Forelimb muscle (tissue), 1 donor: ENCODE data around the gene BTG4. TPM values are rescaled to one million over a fixed set of nuclear protein-coding genes. Genes with fewer than 3 reads are reported as not detected.

Source experiments
- DNase-seq: peaks from one replicate; pipeline ENCODE4 v3.0.0-alpha.2; 2013; ENCODE audit warnings: low read depth
- polyA plus RNA-seq: library from polyadenylated mRNA; unstranded; fragments of 120-200 nt; gene quantifications from one replicate; pipeline ENCODE4 v1.2.1, GENCODE V29; 2013; ENCODE audit not compliant: insufficient read length

The BTG4 gene
- polyA plus RNA-seq, 1 donor, result not detected

DNA sequence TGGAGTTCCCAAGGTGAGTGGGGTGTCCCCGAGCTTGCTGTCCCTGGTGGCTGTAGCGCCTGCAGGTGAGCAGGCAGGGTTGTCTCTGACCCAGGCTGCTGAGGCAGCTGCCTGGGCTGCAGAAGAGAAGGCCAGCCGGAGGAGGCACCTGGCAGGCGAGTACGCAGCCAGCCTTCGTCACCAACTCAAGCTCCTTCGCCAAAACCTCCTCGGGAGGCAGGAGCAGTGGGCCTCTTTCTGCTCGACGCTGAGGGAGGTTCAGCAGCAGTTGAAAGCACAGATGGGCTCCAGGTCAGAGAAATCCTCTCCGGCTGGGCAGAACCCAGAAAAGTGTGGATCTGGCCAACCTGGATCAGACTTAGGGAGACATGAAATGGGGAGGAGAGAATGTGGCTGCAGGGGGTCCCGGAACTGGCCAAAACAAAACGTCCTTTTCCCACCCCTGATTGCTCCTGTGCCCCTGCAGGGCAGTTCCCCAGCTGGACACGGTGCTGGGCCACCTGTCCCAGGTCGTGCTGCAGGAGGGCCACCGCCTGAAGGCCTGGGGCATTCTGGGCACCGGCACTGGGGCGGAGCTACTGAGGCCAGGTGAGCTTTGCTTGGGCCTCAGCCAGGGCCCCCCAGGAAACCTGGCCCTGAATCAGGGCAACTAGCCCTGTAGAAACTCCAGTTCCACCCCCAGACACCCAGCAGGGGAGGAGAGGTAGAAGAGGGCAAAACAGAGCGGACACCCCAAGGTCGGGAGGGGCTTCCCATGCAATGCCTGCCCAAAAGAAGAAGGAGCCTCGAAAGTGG is 56.7 kb downstream of the BTG4 start:
- no peak for DNase-seq

DNA sequence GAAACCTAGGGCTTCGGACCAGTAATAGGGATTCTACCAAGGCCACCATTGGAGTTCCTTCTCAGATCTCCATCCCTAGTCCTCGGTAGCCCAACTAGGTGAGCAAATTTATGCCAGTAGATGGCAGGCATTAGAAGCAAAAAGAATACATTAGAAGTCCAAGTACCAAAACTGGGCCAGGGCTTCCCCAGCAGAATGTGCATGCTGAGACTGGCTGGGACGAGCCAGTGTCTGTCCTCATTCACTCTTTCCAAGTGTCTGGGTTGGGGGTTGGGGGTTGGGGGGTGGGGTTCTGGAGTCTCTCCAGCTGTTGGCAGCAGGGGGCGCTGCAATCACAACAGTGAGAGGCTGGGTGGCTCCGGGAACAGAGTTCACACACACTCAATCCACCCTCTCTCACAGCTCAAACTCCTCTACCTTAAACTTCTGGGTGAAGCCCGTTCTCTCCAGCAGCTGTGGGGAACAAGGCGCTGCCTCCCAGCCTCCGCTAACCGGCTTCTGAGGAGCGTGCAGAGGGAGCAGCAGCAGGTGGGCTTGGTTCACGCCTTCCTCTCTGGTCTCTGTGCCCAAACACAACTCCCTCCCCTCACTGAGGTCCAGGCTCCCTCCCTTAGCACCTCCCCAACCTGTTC is 57.5 kb downstream of the BTG4 start:
- DNase-seq, result no peak

DNA sequence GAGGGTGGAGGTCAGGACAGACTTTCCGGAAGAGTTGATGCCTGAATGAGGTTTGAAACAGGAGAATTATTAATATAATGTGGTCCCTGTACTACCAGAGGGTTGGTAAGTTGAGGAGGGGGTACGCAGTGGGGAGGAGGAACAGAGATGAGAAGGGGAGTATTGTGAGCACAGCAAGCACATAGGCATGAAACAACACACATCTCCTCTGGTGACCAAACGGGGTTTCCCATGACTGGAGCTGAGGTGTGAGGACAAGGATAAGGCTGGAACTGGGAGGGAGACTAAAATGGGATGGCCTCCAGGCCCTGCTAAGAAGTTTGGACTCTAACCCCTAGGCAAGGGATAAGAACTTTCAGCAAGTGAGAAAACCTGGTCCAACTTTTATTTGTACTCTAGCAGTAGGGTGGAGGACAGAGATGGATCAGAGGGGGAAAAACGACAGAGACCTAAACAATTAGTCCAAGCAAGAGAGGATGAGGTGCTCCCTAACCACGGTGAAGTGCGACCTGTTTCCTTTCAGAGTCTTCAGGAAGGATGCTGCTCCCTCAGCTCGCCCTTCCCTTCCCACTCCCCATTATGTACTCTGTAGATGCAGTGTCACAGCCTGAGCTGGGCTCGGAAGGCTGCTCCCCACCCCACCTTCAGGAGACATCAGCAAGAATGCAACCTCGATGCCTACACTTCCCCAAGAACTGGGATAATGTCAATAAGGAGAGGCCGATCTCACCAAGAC is 59.2 kb downstream of the BTG4 start:
- DNase-seq, result no peak

DNA sequence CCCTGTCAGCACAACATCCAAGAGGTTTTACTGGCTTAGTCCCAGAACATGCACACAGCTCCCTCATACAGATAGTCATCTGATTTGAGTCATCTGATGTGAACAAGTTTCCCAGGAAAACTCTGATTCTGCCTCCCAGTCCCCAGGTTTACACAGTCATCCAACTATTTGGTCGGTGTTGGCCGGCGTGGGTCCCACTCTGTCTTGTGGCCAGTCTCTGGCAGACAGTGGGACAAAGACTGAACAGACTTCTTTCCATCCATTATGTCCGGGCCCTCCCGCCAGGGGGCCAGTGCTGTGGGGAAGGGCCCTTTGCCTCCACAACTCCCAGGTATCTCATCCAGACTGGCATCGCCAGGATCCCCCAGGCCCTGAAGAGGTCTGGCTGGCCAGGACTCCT is 60.0 kb downstream of the BTG4 start:
- DNase-seq, result no peak

DNA sequence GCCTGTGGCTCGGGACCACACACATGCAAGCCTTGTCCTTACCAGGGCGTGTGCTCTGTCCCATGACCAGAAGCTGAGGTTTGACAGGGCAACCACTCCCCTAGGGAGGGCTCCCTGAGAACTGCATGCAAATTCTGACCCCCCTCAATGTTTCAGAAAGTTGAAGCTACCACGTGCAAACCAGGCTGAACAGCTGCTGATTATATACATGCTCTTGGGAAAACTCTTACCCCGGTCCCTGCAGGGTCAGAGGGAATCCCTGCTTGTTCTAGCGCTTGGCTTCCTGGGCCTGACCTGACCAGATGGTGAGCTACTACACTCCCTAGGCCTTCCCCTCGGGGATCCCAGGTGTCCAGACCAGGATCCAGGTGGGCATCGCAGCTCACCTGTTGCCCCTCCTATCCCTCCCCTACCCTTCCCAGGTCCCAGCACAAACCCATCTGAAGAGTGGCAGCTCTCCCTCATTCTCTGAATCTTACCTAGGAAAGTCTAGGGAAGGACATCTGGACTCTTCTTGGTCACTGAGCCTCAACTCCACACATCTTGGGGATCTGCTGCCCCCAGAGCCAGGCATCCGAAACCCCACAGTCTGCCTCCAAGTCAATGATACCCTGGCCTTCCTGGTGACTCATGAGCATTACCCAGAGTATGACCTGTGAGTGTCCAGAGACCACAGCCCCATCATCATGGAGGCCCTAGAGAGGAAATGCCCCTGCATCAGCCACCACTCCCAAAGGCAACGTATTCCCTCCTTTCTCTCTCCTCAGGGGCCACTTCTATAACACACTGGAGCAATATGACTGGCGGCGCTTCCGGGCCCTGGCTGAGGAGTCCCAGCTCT is 61.5 kb downstream of the BTG4 start:
- no peak for DNase-seq

DNA sequence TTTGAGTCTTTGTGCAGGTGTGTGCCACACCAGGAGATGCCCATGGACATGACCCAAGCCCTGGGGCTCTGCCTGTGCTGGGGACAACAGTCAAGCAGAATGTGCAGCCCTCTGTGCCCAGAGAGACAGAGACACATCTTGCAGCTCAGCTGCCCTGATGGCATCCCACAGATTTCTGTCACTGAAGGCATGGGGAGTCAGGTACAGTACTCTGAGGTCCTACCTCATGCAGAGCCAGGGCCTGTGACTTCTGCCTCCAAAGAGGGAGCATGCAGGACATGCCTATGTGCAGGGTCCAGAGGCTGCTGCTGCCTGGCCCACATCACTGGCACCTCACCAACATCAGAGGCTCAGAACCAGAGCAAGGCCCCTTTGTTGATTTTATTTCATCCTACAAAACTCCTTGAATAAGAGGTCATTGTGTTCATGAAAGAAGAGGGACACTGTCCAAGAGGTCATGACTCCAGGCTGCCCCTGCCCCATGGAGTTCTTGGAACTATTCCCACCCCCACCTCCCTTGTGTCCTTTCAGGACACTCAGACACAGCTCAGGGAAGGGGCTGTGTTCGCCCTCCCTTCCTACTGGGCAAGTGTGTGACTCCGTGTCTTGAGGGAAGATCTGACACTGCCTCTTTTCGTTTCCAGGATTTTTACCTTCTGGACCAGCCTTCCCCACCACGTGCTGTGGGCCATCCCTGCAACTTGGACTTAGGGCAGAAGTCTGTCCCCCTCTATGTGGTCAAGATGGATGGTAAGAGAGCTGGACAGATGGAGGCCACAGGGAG is 62.3 kb downstream of the BTG4 start:
- DNase-seq, result no peak

DNA sequence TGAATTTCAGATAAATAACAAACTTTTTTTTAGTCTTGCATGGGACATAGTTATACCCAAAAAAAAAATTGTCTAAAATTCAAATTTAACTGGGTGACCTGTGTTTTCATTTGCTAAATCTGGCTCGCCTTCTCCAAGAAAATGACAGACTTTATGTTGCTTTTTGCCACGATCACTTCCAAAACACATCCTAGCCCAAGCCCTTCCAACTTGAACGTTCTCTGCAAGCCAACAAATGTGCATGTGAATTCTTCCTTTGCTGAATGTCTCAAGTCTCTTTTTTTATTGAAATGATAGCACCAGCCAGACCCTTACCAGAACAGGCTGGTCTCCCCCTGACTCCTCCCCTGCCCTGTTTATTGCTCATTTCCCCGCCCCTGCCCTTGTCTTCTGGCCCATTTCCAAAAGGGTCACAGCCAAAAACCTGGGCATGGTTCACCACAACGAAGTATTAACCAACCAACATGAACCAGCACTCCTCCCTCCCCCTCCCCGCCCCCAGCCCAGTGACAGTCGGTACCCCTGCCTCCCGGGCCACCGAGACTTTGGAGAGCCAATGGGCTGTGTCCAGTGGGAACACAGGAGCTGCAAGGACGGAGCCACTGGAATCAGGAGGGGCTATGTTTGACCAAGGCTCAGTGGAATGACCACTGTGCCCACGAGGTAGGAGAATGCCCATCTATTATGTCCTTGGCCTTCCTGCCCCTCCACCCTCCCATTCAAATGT is 63.2 kb downstream of the BTG4 start:
- DNase-seq, result no peak

DNA sequence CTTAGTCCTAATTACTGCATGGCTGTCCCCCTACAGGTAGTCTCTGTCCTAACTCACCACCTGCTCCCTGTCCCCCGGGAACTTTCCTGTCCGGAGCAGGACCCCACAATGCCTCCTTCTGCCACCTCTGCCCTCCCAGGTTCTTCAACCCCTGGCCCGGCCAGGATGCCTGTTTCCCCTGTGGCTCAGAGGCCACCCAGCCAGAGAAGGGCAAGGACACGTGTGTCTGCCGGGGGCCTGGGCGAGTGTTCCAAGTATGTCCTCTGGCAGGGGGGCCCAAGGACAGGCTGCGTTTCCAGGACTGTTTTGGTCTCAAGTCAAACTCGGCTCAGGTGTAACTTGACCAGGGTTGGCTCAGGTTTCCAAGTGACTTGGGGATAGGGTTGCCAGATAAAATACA is 63.8 kb downstream of the BTG4 start:
- no peak for DNase-seq

DNA sequence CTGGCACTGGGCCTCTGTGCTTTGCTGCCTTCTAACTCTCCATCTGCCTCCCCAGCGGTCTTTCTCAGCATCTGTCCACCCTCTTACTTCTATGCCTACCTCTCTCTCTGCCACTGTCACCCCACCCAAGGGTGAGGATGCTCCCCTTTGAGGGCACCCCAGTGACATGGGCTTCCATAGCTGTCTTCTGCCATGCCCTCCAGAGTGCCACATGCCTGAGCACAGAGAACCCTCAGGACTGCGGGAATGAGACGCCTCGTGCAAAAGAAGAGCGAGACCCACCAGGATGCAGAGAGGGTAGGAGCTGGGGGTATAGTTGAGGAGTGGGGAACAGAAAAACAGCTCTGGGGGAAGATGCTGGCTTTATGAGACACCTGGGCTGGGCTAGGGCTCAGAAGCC is 64.3 kb downstream of the BTG4 start:
- DNase-seq, result no peak

DNA sequence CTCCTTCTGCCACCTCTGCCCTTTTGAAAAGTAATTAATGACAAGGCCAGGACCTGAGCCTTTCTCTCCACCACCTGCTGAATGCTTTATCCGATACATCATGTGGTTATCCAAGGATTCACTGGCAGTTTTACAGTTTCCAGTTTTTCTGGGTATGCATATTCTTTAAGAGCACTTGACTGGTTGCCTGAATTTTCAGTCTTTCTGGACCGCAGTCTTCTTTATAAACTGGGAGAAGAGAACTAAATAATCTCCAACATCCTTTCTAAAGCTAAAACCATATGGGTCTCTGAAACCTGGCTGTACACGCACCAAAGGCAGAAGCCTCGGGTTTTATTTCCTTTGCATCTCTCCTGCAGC is 65.1 kb downstream of the BTG4 start:
- no peak for DNase-seq

DNA sequence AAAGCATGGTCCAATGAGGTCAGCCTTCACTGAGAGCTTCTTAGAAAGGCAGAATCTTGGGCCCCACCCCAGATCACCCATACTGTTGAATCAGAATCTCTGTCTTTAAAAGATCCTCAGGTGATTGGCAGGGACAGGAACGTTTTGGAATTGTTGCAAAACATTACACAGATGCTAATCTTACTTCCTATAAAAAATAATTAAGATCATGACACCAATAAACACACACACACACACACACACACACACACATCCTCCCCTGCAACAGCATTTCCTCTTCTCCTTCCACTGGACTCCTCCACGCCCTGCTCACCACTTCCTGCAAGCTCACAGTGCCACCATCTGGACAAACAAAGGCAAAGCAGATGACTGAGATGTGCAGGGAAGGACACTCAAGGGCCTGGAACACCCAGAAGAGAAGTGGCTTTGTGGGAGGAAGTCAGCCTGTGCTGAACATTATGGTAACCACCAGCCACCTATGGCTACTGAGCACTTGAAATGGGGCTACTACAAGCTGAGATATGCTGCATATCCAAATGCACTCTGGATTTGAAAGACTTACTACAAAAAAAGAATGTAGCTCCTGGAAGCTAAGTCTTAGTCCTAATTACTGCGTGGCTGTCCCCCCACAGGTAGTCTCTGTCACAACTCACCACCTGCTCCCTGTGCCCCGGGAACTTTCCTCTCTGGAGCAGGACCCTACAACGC is 65.6 kb downstream of the BTG4 start:
- peak; percentile 77 for DNase-seq

DNA sequence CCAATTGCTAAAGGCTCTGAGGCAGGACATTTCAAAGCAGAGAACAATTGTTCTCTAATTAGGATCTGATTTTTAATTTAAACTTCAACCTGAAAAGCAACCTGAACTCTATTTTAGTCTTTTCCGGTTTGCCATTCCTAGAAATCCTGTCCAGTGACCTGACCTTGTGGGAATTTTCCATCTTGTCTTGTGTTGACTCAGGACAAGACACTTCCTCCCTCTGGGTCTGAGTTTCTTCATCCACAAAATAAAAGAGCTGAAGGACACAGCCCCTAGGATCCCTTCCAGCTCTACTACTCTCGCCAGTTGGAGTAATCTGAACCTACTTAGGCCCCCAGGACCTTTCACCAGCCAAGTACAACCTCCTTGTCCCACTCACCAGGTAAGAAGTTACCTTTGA is 66.6 kb downstream of the BTG4 start:
- DNase-seq, result no peak

Other genes starting within 250 kb of the BTG4 start
- gene POU2AF3, start 213.8 kb downstream of the BTG4 start, polyA plus RNA-seq, result 2.9 TPM
- 0.19 TPM for gene POU2AF1, start 133.1 kb downstream of the BTG4 start, polyA plus RNA-seq
- not detected for gene HOATZ, start 2.4 kb upstream of the BTG4 start, polyA plus RNA-seq
- 3.9 TPM for gene LAYN, start 28.3 kb upstream of the BTG4 start, polyA plus RNA-seq
- 22.4 TPM for gene SIK2, start 90.1 kb upstream of the BTG4 start, polyA plus RNA-seq